Pancreas (tissue), 10 donors: Measurements from ENCODE around the gene RNF8. TPM values are rescaled to one million over a fixed set of nuclear protein-coding genes. Genes with fewer than 3 reads are reported as not detected.

Experiments used
- ATAC-seq, 4 donors: fragments of 200-7000 bp; cut with Tn5 transposase; one replicate each; pipeline versions ENCODE4 v1.8.0 to v1.9.1; 2020; ENCODE audit warnings: mild to moderate bottlenecking in 4 of 4, moderate library complexity in 4 of 4
- DNase-seq, 6 donors: peaks; one replicate each; pipeline ENCODE4 v3.0.0-alpha.2; 2020
- FAIRE-seq: peaks from 2 replicates; lab custom pipeline; 2012; peaks lifted over from hg19 to GRCh38; lab: Jason Lieb, UNC
- H3K27ac ChIP-seq, 4 donors: fragments of 200-600 bp; sonication (generic); 1 replicate in 3 of 4; 2 replicates in 1 of 4; pipeline versions ENCODE4 v1.5.0 to v1.8.0; 2020
- H3K27me3 ChIP-seq, 4 donors: fragments of 200-600 bp; one replicate each; pipeline ENCODE4 v1.8.0; 2021
- H3K36me3 ChIP-seq, 3 donors: fragments of 200-600 bp; sonication (generic) in 1 of 3; one replicate each; pipeline versions ENCODE4 v1.5.0 to v1.8.0; 2020 to 2021
- H3K4me1 ChIP-seq, 3 donors: fragments of 200-600 bp; one replicate each; pipeline ENCODE4 v1.8.0; 2021
- H3K4me3 ChIP-seq, 4 donors: fragments of 200-600 bp; sonication (generic) in 2 of 4; one replicate each; pipeline versions ENCODE4 v1.5.0 to v1.8.0; 2020 to 2021
- H3K9me3 ChIP-seq, 4 donors: fragments of 200-600 bp; one replicate each; pipeline ENCODE4 v1.8.0; 2021
- CTCF ChIP-seq, 4 donors: fragments of 200-600 bp; sonication (generic) in 3 of 4; IDR thresholded peaks; one replicate each; pipeline versions ENCODE4 v1.5.0 to v1.8.0; 2021; ENCODE audit warnings: antibody characterized with exemption in 4 of 4
- WGBS, 2 donors: extraction: QIAGEN DNeasy Blood & Tissue Kit; methylation state at CpG; one replicate each; pipeline ENCODE4 v1.1.7; 2013; 5-methylcytosine and 5-hydroxymethylcytosine counted together
- intact Hi-C, 3 donors: fragments of 100-400 bp; cut with DNase I; formaldehyde crosslinking; loops; one replicate each; pipeline versions ENCODE4 v1.11.1 to v1.14.2; 2022
- polyA plus RNA-seq, 2 donors: library from polyadenylated mRNA; stranded (reverse); fragments of 200-250 nt; gene quantifications; one replicate each; pipeline ENCODE4 v1.2.3, GENCODE V29; 2013
- total RNA-seq, 6 donors: library from RNA; stranded (reverse); fragmentation: NEBNext Ultra II Directional in 4 of 6; extraction: Animal tissue kit (Norgen Biotek cat#: 25700) in 4 of 6; gene quantifications; one replicate each; pipeline versions ENCODE4 v1.2.1 to v1.2.4, GENCODE V29; 2021 to 2023
- donor health status: healthy with polysubstance abuse.
- donor health status: DM: no; HTN: no; CAD: no; lungs with moderate emphysema.
- donor health status: DM: no; HTN: no; CAD: no.
- donor health status: control.
- donor health status: control.
- donor health status: Bipolar disorder and iron deficiency.
- donor health status: DM: yes; HTN: yes; CAD: no.
- donor health status: DM: no; HTN: no; CAD: no.
- donor health status: DM: no; HTN: no; CAD: no.
- donor health status: DM: yes; HTN: yes; CAD: no.

The RNF8 gene
- total and polyA plus RNA-seq, 8 donors: 3.9 to 8.5 (median 5.9) TPM

DNA sequence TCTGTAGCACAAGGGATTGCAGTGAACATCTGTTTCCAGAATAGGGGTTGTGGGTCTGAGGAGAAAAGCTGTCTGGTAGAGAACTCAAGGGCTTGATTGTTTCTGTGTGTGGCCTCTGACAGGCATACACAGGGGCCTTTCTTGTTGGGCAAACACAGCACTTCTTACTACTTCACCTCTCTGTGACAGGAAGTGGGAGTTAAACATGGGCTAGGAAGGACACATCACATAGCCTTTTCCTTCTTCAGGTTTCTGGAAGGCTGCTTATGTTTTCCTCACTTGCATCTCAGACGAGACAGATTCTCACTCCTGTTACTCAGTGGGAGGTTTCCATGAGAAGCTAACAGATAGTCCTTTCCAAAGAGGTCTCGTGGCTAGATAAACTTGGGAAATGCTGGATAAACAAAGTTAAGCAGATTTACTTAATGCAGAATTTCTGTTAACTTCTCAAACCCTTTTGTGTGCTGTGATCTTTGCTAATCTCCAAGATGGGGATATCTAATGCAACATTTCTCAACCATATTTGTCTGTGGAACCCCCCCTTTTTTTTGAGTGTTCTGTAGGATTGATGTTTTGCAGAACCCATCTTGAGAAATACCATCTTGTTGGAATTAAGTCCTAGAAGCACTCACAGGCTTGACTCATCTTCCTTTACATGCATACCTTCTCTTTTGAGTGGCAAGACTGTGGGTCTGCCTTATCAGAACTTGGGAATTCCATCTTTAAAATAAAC, 41.9 kb upstream of the RNF8 start:
- FAIRE-seq: no peak
- 85 to 86% methylated on average over 2 of the region's 2 CpGs for WGBS, 2 donors
- intact Hi-C loops: no loop called here
- no peak for TF ChIP-seq CTCF (IDR thresholded peaks at IDR 0.05)
- ATAC-seq: no peak
- Histone ChIP-seq H3K36me3 (peaks cover 0 to 26% (median 2%) of the 10 kb centered on the region in 3 donors), H3K27ac (no peak overlapping the region), H3K9me3 (no peaks in the 10 kb centered on the region), H3K27me3 (no peaks in the 10 kb centered on the region), H3K4me1 (peaks cover 0 to 5% (median 0%) of the 10 kb centered on the region in 3 donors), H3K4me3 (no peak overlapping the region)
- DNase-seq: no peak

GRCh38 chr6:37313723-37314486, 39.9 kb upstream of the RNF8 start:
- Histone ChIP-seq H3K4me1 (no peaks in the 10 kb centered on the region), H3K36me3 (peaks cover 0 to 41% (median 8%) of the 10 kb centered on the region in 3 donors), H3K9me3 (no peaks in the 10 kb centered on the region), H3K27ac (no peak overlapping the region), H3K27me3 (no peaks in the 10 kb centered on the region), H3K4me3 (no peak overlapping the region)
- FAIRE-seq (no peak), ATAC-seq (no peak), DNase-seq (no peak)
- WGBS, 2 donors: 87 to 91% methylated on average over 13 of the region's 13 CpGs
- TF ChIP-seq CTCF (IDR thresholded peaks at IDR 0.05): no peak
- intact Hi-C loops: no loop called here

DNA sequence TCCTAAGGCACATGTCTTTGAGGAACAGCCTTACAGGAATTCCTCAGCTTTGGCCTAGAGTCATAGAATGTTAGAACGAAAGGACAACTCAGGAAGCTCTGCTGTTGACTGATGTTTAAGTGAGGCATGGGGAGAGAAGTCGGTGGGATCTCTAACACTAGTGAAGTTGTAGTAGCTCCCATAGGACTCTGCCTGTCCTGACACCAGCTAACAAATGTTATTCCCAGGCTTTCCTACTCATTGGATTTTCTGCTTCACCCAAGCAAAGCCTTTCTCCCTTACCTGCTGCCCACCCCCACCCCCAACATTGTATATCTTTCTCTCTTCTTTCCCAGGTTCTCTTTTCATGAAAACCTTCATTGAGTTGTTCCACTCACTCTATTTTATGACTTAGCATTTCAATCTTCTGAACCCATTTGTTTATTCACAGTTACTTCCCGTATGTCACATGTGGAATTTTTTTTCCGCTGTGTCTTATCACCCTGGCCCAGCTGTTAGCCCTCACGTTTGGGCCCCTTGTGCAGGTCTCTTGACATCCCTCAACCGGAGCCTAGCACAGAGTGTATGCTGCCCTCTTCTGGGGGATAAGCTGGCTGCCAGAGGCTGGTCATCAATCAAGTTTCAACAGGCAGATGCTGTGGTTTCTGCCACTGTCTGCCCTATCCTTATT, 39.2 kb upstream of the RNF8 start:
- H3K4me3 ChIP-seq: no peak overlapping the region
- no peaks in the 10 kb centered on the region for H3K4me1 ChIP-seq
- DNase-seq (peak in 4 of 6 donors; percentile 47 to 55 (median 52)), FAIRE-seq (no peak), ATAC-seq (peak; percentile 75 to 94 (median 86))
- H3K9me3 ChIP-seq: no peaks in the 10 kb centered on the region
- no peak overlapping the region for H3K27ac ChIP-seq
- no peaks in the 10 kb centered on the region for H3K27me3 ChIP-seq
- TF ChIP-seq CTCF (IDR thresholded peaks at IDR 0.05): peak in 3 of 4 donors; percentile 10 to 36 (median 24)
- H3K36me3 ChIP-seq: peaks cover 1 to 41% (median 8%) of the 10 kb centered on the region in 3 donors
- intact Hi-C loops: no loop called here
- 43 to 45% methylated on average over 6 of the region's 6 CpGs for WGBS, 2 donors

GRCh38 chr6:37315157-37315515, 38.6 kb upstream of the RNF8 start:
- H3K27me3 ChIP-seq: no peaks in the 10 kb centered on the region
- WGBS, 2 donors: 87 to 89% methylated on average over 7 of the region's 7 CpGs
- TF ChIP-seq CTCF (IDR thresholded peaks at IDR 0.05): no peak
- FAIRE-seq (no peak), ATAC-seq (no peak), DNase-seq (no peak)
- peaks cover 3 to 42% (median 8%) of the 10 kb centered on the region in 3 donors for H3K36me3 ChIP-seq
- no peak overlapping the region for H3K4me3 ChIP-seq
- H3K4me1 ChIP-seq: no peaks in the 10 kb centered on the region
- intact Hi-C loops: no loop called here
- no peaks in the 10 kb centered on the region for H3K9me3 ChIP-seq
- H3K27ac ChIP-seq: no peak overlapping the region
